HepG2 (cell line): ENCODE data around the gene COL4A2. TPM values are rescaled to one million over a fixed set of nuclear protein-coding genes. Genes with fewer than 3 reads are reported as not detected.

Experiments used
- ARID3A ChIP-seq: IDR thresholded peaks from 2 replicates; pipeline ENCODE4 v1.6.1; 2012; ENCODE audit warnings: low read depth, low read length, improper control_type of control experiment
- CHD2 ChIP-seq: IDR thresholded peaks from 2 replicates; pipeline ENCODE4 v1.6.1; 2011; ENCODE audit warnings: low read depth, low read length, improper control_type of control experiment
- GTF2F1 ChIP-seq: fragments of 150-350 bp; IDR thresholded peaks from 2 replicates; pipeline ENCODE4 v1.6.1; 2014; ENCODE audit warnings: low read length
- GTF3A ChIP-seq: sonication (generic); formaldehyde crosslinking; conservative IDR thresholded peaks from 2 replicates; pipeline ENCODE4 v1.4.0; 2020; ENCODE audit warnings: mild to moderate bottlenecking, missing genetic modification reagents
- HCFC1 ChIP-seq: fragments of 150-350 bp; IDR thresholded peaks from 2 replicates; pipeline ENCODE4 v1.6.1; 2014; ENCODE audit warnings: low read depth, low read length
- IKZF1 ChIP-seq: fragments of 450-650 bp; IDR thresholded peaks from 2 replicates; pipeline ENCODE4 v1.7.1; 2016
- IRF2 ChIP-seq: IDR thresholded peaks from 2 replicates; pipeline ENCODE4 v1.6.1; 2018; ENCODE audit warnings: missing genetic modification reagents, missing compliant biosample characterization
- KDM6A ChIP-seq: IDR thresholded peaks from 2 replicates; pipeline ENCODE4 v1.6.1; 2016; ENCODE audit warnings: low read depth
- KMT2A ChIP-seq: sonication (generic); formaldehyde crosslinking; IDR thresholded peaks from 2 replicates; pipeline ENCODE4 v1.4.0; 2020; ENCODE audit warnings: missing genetic modification reagents
- MEF2D ChIP-seq: sonication (generic); formaldehyde crosslinking; IDR thresholded peaks from 2 replicates; pipeline ENCODE4 v1.5.1; 2020; ENCODE audit warnings: mild to moderate bottlenecking, missing genetic modification reagents
- MIXL1 ChIP-seq: IDR thresholded peaks from 2 replicates; pipeline ENCODE4 v1.6.1; 2016
- SNAPC2 ChIP-seq: sonication (generic); formaldehyde crosslinking; IDR thresholded peaks from 2 replicates; pipeline ENCODE4 v1.8.1; 2022; ENCODE audit warnings: mild to moderate bottlenecking, missing genetic modification reagents
- STAG1 ChIP-seq: sonication (generic); formaldehyde crosslinking; IDR thresholded peaks from 2 replicates; pipeline ENCODE4 v1.4.0; 2020; ENCODE audit warnings: missing genetic modification reagents
- UBTF ChIP-seq: sonication (generic); formaldehyde crosslinking; IDR thresholded peaks from 2 replicates; pipeline ENCODE4 v1.4.0; 2020; ENCODE audit warnings: mild to moderate bottlenecking, missing genetic modification reagents
- ZBTB46 ChIP-seq: sonication (generic); formaldehyde crosslinking; IDR thresholded peaks from 2 replicates; pipeline ENCODE4 v1.4.0; 2020; ENCODE audit warnings: mild to moderate bottlenecking, missing genetic modification reagents, borderline replicate concordance
- ZNF451 ChIP-seq: sonication (generic); formaldehyde crosslinking; IDR thresholded peaks from 2 replicates; pipeline ENCODE4 v1.5.0; 2020; ENCODE audit warnings: mild to moderate bottlenecking, missing genetic modification reagents
- ZNF543 ChIP-seq: sonication (generic); formaldehyde crosslinking; IDR thresholded peaks from 2 replicates; pipeline ENCODE4 v1.4.0; 2020; ENCODE audit warnings: mild to moderate bottlenecking, missing genetic modification reagents
- ZSCAN31 ChIP-seq: sonication (generic); formaldehyde crosslinking; IDR thresholded peaks from 2 replicates; pipeline ENCODE4 v1.5.0; 2020; ENCODE audit warnings: low read depth, mild to moderate bottlenecking, missing genetic modification reagents
- polyA plus RNA-seq, 8 experiments: library from polyadenylated mRNA; depleted of rRNA in 3 of 8; stranded (reverse) in 7 of 8; unstranded in 1 of 8; fragments of >200 nt; fragmentation: Illumina TruSeq in 4 of 8; extraction: Trizol in 4 of 8; gene quantifications; 2 replicates each; pipeline versions ENCODE4 v1.2.1 to v1.2.3, GENCODE V29; 2011 to 2016; ENCODE audit warnings: low read depth in 4 of 8, missing spikeins in 1 of 8, mixed read lengths in 1 of 8; ENCODE audit not compliant: insufficient read depth in 1 of 8
- total RNA-seq, 5 experiments: library from RNA; depleted of rRNA; stranded (reverse); fragments of >200 nt; fragmentation: Illumina TruSeq; extraction: Trizol; gene quantifications; 2 replicates each; pipeline ENCODE4 v1.2.3, GENCODE V29; 2016; ENCODE audit warnings: low read depth in 1 of 5
- TF ChIP-seq, protein P1 (sequence below): IDR thresholded peaks from 2 replicates; pipeline ENCODE4 v1.6.1; 2016; ENCODE audit warnings: missing compliant biosample characterization, missing genetic modification reagents, borderline replicate concordance
- TF ChIP-seq, protein P2 (sequence below): IDR thresholded peaks from 2 replicates; pipeline ENCODE4 v1.6.1; 2016; ENCODE audit warnings: low read depth, borderline replicate concordance
- TF ChIP-seq, protein P3 (sequence below): sonication (generic); formaldehyde crosslinking; IDR thresholded peaks from 2 replicates; pipeline ENCODE4 v1.4.0; 2020; ENCODE audit warnings: mild to moderate bottlenecking, missing genetic modification reagents
- TF ChIP-seq, protein P4 (sequence below): sonication (generic); formaldehyde crosslinking; IDR thresholded peaks from 2 replicates; pipeline ENCODE4 v1.4.0; 2020; ENCODE audit warnings: missing genetic modification reagents

COL4A2 gene
- total and polyA plus RNA-seq, 2 of the 13 experiments (the other 11 are each of a cell fraction or from before 2014, with no cell fraction given), result 0.22 to 1.9 TPM

DNA sequence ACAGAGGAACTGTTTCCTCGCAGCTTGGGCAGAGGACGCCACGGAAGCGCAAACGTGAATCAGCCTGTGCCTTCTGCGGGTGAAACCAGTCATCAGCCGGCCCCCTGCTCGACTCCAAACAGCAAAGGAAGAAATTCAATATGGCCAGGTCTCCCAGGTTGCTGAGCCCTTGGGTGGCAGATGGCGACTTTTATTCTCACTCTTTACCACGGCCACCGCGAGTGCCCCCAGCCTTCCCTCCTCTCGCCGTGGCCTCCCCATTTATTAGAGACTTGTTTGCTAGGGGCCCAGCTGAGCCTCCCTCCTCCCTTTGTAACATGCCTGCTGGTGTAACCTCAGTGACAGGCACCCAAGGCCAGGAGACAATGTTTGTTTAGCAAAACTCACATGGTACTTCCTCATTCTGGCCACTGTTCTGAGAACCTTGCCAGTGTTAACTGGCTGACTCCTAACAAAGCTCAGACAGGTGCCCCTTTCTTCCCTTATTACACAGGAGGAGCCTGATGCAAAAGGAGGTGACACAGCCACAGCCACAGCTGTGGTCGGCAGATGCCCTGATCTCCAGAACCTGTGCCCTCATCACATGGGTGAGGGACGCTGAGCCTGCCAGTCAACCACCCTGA, 248.6 kb downstream of the COL4A2 start (continued):
- TF ChIP-seq UBTF (CRISPR knock-in tag), result peak; percentile 33; the same call in 1 of the 2 replicates
- TF ChIP-seq, protein P1, sequence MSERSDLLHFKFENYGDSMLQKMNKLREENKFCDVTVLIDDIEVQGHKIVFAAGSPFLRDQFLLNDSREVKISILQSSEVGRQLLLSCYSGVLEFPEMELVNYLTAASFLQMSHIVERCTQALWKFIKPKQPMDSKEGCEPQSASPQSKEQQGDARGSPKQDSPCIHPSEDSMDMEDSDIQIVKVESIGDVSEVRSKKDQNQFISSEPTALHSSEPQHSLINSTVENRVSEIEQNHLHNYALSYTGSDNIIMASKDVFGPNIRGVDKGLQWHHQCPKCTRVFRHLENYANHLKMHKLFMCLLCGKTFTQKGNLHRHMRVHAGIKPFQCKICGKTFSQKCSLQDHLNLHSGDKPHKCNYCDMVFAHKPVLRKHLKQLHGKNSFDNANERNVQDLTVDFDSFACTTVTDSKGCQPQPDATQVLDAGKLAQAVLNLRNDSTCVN (CRISPR knock-in tag), result no peak
- no peak for TF ChIP-seq CHD2
- 0 out of 2 replicates have a peak, but pooled peaks have one; percentile 19 for TF ChIP-seq MEF2D (CRISPR knock-in tag)
- TF ChIP-seq ZSCAN31 (CRISPR knock-in tag), result no peak
- no peak for TF ChIP-seq ZNF451
- no peak for TF ChIP-seq STAG1 (CRISPR knock-in tag)
- 0 out of 2 replicates have a peak, but pooled peaks have one; percentile 19 for TF ChIP-seq MIXL1 (CRISPR knock-in tag)
- TF ChIP-seq GTF3A (CRISPR knock-in tag), result no peak
- TF ChIP-seq ZBTB46 (CRISPR knock-in tag), result no peak
- no peak for TF ChIP-seq SNAPC2
- TF ChIP-seq HCFC1, result no peak
- TF ChIP-seq KMT2A, result peak; percentile 33; the same call in 1 of the 2 replicates
- TF ChIP-seq, protein P2, sequence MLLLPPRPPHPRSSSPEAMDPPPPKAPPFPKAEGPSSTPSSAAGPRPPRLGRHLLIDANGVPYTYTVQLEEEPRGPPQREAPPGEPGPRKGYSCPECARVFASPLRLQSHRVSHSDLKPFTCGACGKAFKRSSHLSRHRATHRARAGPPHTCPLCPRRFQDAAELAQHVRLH, result no peak
- no peak for TF ChIP-seq ARID3A
- no peak for TF ChIP-seq IRF2
- TF ChIP-seq KDM6A (CRISPR knock-in tag), result 0 out of 2 replicates have a peak, but pooled peaks have one; percentile 15
- no peak for TF ChIP-seq IKZF1
- no peak for TF ChIP-seq GTF2F1
- TF ChIP-seq, protein P3, sequence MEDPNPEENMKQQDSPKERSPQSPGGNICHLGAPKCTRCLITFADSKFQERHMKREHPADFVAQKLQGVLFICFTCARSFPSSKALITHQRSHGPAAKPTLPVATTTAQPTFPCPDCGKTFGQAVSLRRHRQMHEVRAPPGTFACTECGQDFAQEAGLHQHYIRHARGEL (CRISPR knock-in tag), result no peak
- TF ChIP-seq, protein P4, sequence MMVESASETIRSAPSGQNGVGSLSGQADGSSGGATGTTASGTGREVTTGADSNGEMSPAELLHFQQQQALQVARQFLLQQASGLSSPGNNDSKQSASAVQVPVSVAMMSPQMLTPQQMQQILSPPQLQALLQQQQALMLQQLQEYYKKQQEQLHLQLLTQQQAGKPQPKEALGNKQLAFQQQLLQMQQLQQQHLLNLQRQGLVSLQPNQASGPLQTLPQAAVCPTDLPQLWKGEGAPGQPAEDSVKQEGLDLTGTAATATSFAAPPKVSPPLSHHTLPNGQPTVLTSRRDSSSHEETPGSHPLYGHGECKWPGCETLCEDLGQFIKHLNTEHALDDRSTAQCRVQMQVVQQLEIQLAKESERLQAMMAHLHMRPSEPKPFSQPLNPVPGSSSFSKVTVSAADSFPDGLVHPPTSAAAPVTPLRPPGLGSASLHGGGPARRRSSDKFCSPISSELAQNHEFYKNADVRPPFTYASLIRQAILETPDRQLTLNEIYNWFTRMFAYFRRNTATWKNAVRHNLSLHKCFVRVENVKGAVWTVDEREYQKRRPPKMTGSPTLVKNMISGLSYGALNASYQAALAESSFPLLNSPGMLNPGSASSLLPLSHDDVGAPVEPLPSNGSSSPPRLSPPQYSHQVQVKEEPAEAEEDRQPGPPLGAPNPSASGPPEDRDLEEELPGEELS, result peak; percentile 65; the same call in 1 of the 2 replicates
- TF ChIP-seq ZNF543 (CRISPR knock-in tag), result 0 out of 2 replicates have a peak, but pooled peaks have one; percentile 33
